ENCODE data around the gene NSRP1. TPM values are rescaled to one million over a fixed set of nuclear protein-coding genes. Genes with fewer than 3 reads are reported as not detected.

NSRP1 gene
- total and polyA plus RNA-seq, 2 of the 13 experiments (the other 11 are each of a cell fraction or from before 2014, with no cell fraction given) = 7.0 to 14.3 TPM

- TF ChIP-seq, protein P1, sequence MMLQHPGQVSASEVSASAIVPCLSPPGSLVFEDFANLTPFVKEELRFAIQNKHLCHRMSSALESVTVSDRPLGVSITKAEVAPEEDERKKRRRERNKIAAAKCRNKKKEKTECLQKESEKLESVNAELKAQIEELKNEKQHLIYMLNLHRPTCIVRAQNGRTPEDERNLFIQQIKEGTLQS (CRISPR knock-in tag; IDR thresholded peaks at IDR 0.05) = no peak
- TF ChIP-seq MED1 (CRISPR knock-in tag; IDR thresholded peaks at IDR 0.05) (peak; percentile 69), ETS1 (CRISPR knock-in tag; IDR thresholded peaks at IDR 0.05) (no peak), ZNF652 (CRISPR knock-in tag; IDR thresholded peaks at IDR 0.05; ENCODE audit: borderline replicate concordance, low read depth) (peak; percentile 44; the same call in 1 of the 2 replicates), HES4 (CRISPR knock-in tag; IDR thresholded peaks at IDR 0.05; ENCODE audit: borderline replicate concordance) (no peak), ATM (IDR thresholded peaks at IDR 0.05; ENCODE audit: borderline replicate concordance) (no peak), FOXO1 (CRISPR knock-in tag; IDR thresholded peaks at IDR 0.05) (peak; percentile 27), PTBP1 (IDR thresholded peaks at IDR 0.05; ENCODE audit: low read depth, low read length, poor library complexity, severe bottlenecking) (no peak), EEA1 (CRISPR knock-in tag; IDR thresholded peaks at IDR 0.05; ENCODE audit: borderline replicate concordance) (no peak), ZNF619 (CRISPR knock-in tag; IDR thresholded peaks at IDR 0.05) (no peak), AGO1 (IDR thresholded peaks at IDR 0.05; ENCODE audit: low read depth, low read length, poor library complexity, severe bottlenecking) (no peak), ZSCAN5A (CRISPR knock-in tag; IDR thresholded peaks at IDR 0.05; ENCODE audit: borderline replicate concordance) (no peak), NR2F6 (IDR thresholded peaks at IDR 0.05) (no peak), NR2F6 (CRISPR knock-in tag; IDR thresholded peaks at IDR 0.05) (peak; percentile 35; the same call in 1 of the 2 replicates), FOSL2 (CRISPR knock-in tag; IDR thresholded peaks at IDR 0.05) (peak; percentile 55; the same call in 1 of the 2 replicates), HHEX (CRISPR knock-in tag; IDR thresholded peaks at IDR 0.05) (no peak), TCF7L2 (IDR thresholded peaks at IDR 0.05; ENCODE audit: low read depth, low read length) (no peak), ZMYM3 (CRISPR knock-in tag; IDR thresholded peaks at IDR 0.05) (peak; percentile 37; the same call in 1 of the 2 replicates), ASH2L (IDR thresholded peaks at IDR 0.05; ENCODE audit: insufficient read length, low read depth, low read length) (no peak), MAFK (conservative IDR thresholded peaks at IDR 0.05 in 1 of 2, IDR thresholded peaks at IDR 0.05 in 1 of 2; ENCODE audit: low read length in 2 of 2) (no peak), GLI4 (CRISPR knock-in tag; IDR thresholded peaks at IDR 0.05; ENCODE audit: borderline replicate concordance) (no peak)
- TF ChIP-seq, protein P2, sequence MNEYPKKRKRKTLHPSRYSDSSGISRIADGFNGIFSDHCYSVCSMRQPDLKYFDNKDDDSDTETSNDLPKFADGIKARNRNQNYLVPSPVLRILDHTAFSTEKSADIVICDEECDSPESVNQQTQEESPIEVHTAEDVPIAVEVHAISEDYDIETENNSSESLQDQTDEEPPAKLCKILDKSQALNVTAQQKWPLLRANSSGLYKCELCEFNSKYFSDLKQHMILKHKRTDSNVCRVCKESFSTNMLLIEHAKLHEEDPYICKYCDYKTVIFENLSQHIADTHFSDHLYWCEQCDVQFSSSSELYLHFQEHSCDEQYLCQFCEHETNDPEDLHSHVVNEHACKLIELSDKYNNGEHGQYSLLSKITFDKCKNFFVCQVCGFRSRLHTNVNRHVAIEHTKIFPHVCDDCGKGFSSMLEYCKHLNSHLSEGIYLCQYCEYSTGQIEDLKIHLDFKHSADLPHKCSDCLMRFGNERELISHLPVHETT (CRISPR knock-in tag; conservative IDR thresholded peaks at IDR 0.05) = no peak
- TF ChIP-seq, protein P3, sequence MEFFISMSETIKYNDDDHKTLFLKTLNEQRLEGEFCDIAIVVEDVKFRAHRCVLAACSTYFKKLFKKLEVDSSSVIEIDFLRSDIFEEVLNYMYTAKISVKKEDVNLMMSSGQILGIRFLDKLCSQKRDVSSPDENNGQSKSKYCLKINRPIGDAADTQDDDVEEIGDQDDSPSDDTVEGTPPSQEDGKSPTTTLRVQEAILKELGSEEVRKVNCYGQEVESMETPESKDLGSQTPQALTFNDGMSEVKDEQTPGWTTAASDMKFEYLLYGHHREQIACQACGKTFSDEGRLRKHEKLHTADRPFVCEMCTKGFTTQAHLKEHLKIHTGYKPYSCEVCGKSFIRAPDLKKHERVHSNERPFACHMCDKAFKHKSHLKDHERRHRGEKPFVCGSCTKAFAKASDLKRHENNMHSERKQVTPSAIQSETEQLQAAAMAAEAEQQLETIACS (CRISPR knock-in tag; IDR thresholded peaks at IDR 0.05) = no peak
Measured at GRCh38 chr17:30104575-30105339, 11.9 kb upstream of the NSRP1 start (continued).

All from HepG2 (cell line).